HG03159 (cell line): ENCODE data around the gene UTRN.

Experiments
- ATAC-seq: cut with Tn5 transposase; IDR thresholded peaks from one replicate; pipeline ENCODE4 v1.9.1; 2021; ENCODE audit warnings: mild to moderate bottlenecking, moderate library complexity; ENCODE audit not compliant: unreplicated experiment

The UTRN gene

GRCh38 chr6:144283646-144284477, 1.3 kb upstream of the UTRN start:
- ATAC-seq, result no peak

GRCh38 chr6:144284478-144284782, 705 bp upstream of the UTRN start:
- ATAC-seq, result peak; percentile 4

- peak; percentile 32 for ATAC-seq
These were observed 338 bp downstream of the UTRN start for GRCh38 chr6:144285548-144285797.

- peak; percentile 45 for ATAC-seq
These were observed 815 bp downstream of the UTRN start for GRCh38 chr6:144285798-144286502.

- no peak for ATAC-seq
These were observed 1.6 kb downstream of the UTRN start for GRCh38 chr6:144286503-144287393.

- ATAC-seq, result no peak
These were observed 3.9 kb downstream of the UTRN start for GRCh38 chr6:144289006-144289405.

GRCh38 chr6:144292372-144292771, 7.2 kb downstream of the UTRN start:
- ATAC-seq, result no peak

GRCh38 chr6:144294016-144294415, 8.9 kb downstream of the UTRN start:
- no peak for ATAC-seq

- no peak for ATAC-seq
These were observed 10.1 kb downstream of the UTRN start for GRCh38 chr6:144295211-144295610.

GRCh38 chr6:144295981-144296767, 11.0 kb downstream of the UTRN start:
- no peak for ATAC-seq

GRCh38 chr6:144296973-144297372, 11.8 kb downstream of the UTRN start:
- ATAC-seq, result no peak

- no peak for ATAC-seq
These were observed 12.5 kb downstream of the UTRN start for GRCh38 chr6:144297511-144298100.

- ATAC-seq, result no peak
These were observed 13.1 kb downstream of the UTRN start for GRCh38 chr6:144298194-144298593.

GRCh38 chr6:144298916-144299315, 13.8 kb downstream of the UTRN start:
- ATAC-seq, result no peak

GRCh38 chr6:144302701-144303372, 17.7 kb downstream of the UTRN start:
- ATAC-seq, result no peak

- no peak for ATAC-seq
These were observed 19.2 kb downstream of the UTRN start for GRCh38 chr6:144304223-144304848.

GRCh38 chr6:144305567-144305966, 20.4 kb downstream of the UTRN start:
- peak; percentile 31 for ATAC-seq

GRCh38 chr6:144305985-144306384, 20.9 kb downstream of the UTRN start:
- peak; percentile 93 for ATAC-seq

- ATAC-seq, result no peak
These were observed 22.7 kb downstream of the UTRN start for GRCh38 chr6:144307880-144308279.

- no peak for ATAC-seq
These were observed 25.6 kb downstream of the UTRN start for GRCh38 chr6:144310765-144311164.
